Osteocyte (in vitro differentiated cells): ENCODE data around the gene DHRS12. TPM values are rescaled to one million over a fixed set of nuclear protein-coding genes. Genes with fewer than 3 reads are reported as not detected.

ENCODE experiments used
- DNase-seq: peaks from one replicate; pipeline ENCODE4 v3.0.0; 2021; ENCODE audit warnings: mixed read lengths; ENCODE audit not compliant: unreplicated experiment; ENCODE audit errors: extremely low spot score
- H3K27ac Mint-ChIP-seq: one replicate; pipeline ENCODE4 v1.8.0; 2021; ENCODE audit warnings: mild to moderate bottlenecking, mixed read lengths; ENCODE audit not compliant: unreplicated experiment
- H3K27me3 Mint-ChIP-seq: one replicate; pipeline ENCODE4 v1.8.0; 2021; ENCODE audit warnings: mixed read lengths; ENCODE audit not compliant: unreplicated experiment
- H3K36me3 Mint-ChIP-seq: one replicate; pipeline ENCODE4 v1.8.0; 2021; ENCODE audit warnings: mixed read lengths; ENCODE audit not compliant: unreplicated experiment
- H3K4me1 Mint-ChIP-seq: one replicate; pipeline ENCODE4 v1.8.0; 2021; ENCODE audit warnings: mixed read lengths; ENCODE audit not compliant: unreplicated experiment
- H3K4me3 Mint-ChIP-seq: one replicate; pipeline ENCODE4 v1.8.0; 2021; ENCODE audit warnings: mild to moderate bottlenecking, moderate library complexity, mixed read lengths; ENCODE audit not compliant: unreplicated experiment
- H3K9me3 Mint-ChIP-seq: one replicate; pipeline ENCODE4 v1.8.0; 2021; ENCODE audit warnings: mixed read lengths; ENCODE audit not compliant: unreplicated experiment
- total RNA-seq: library from RNA; stranded (reverse); gene quantifications from 2 replicates; pipeline ENCODE4 v1.2.1, GENCODE V29; 2021
- TF ChIP-seq, protein P1 (sequence below): fragments of 200-600 bp; sonication (generic); IDR thresholded peaks from 2 replicates; pipeline ENCODE4 v1.5.0; 2021; ENCODE audit warnings: antibody characterized with exemption, mild to moderate bottlenecking, moderate library complexity

Gene DHRS12
- total RNA-seq, 1 donor from 2014 or later = 9.2 TPM

DNA sequence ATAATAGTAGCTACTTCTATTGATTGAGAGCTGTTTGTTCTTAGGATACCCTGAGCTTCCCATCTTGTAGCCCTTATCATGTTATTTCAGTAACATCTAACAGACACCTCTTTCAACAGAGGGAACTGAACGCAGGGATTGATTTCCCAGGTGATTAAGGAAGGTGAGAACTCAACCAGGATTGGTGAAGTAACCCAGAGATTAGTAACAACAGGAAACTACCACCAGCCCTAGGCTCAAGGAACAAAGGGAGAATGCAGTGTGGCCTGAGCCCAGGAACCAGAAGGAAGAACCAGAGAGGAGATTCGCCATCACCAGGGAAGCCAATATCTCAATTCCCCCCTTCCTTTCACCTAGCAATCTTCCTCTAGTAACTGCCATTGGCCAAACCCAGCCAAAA, 8.5 kb downstream of the DHRS12 start:
- peaks cover 7% of the 10 kb centered on the region for H3K36me3 Mint-ChIP-seq
- no peak overlapping the region for H3K27ac Mint-ChIP-seq
- no peaks in the 10 kb centered on the region for H3K27me3 Mint-ChIP-seq
- no peak overlapping the region for H3K4me3 Mint-ChIP-seq
- DNase-seq = no peak
- TF ChIP-seq, protein P1, sequence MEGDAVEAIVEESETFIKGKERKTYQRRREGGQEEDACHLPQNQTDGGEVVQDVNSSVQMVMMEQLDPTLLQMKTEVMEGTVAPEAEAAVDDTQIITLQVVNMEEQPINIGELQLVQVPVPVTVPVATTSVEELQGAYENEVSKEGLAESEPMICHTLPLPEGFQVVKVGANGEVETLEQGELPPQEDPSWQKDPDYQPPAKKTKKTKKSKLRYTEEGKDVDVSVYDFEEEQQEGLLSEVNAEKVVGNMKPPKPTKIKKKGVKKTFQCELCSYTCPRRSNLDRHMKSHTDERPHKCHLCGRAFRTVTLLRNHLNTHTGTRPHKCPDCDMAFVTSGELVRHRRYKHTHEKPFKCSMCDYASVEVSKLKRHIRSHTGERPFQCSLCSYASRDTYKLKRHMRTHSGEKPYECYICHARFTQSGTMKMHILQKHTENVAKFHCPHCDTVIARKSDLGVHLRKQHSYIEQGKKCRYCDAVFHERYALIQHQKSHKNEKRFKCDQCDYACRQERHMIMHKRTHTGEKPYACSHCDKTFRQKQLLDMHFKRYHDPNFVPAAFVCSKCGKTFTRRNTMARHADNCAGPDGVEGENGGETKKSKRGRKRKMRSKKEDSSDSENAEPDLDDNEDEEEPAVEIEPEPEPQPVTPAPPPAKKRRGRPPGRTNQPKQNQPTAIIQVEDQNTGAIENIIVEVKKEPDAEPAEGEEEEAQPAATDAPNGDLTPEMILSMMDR = no peak
- H3K9me3 Mint-ChIP-seq = no peaks in the 10 kb centered on the region
- peaks cover 7% of the 10 kb centered on the region for H3K4me1 Mint-ChIP-seq

DNA sequence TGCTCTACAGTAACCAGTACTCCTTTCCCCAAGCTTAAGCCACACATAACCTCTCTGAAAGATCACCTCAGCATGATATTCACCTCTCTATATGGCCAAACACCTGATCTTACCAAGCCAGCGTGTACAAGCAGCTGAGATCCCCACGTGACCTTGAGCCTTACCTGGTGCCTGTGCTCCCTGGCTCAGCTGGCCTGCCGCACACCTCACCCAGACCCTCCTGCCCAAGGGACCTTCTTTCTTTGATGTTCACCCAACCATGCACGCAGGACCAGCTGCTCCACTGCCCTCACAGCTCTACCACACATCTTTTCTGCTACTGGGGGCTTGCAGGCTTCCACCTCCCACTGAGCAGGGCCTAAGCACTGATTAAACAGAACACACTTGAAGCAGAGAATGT, 9.0 kb downstream of the DHRS12 start:
- DNase-seq = no peak
- H3K9me3 Mint-ChIP-seq = no peaks in the 10 kb centered on the region
- H3K36me3 Mint-ChIP-seq = peaks cover 7% of the 10 kb centered on the region
- TF ChIP-seq, protein P1 = no peak
- peaks cover 7% of the 10 kb centered on the region for H3K4me1 Mint-ChIP-seq
- H3K27ac Mint-ChIP-seq = no peak overlapping the region
- H3K4me3 Mint-ChIP-seq = no peak overlapping the region
- H3K27me3 Mint-ChIP-seq = no peaks in the 10 kb centered on the region

DNA sequence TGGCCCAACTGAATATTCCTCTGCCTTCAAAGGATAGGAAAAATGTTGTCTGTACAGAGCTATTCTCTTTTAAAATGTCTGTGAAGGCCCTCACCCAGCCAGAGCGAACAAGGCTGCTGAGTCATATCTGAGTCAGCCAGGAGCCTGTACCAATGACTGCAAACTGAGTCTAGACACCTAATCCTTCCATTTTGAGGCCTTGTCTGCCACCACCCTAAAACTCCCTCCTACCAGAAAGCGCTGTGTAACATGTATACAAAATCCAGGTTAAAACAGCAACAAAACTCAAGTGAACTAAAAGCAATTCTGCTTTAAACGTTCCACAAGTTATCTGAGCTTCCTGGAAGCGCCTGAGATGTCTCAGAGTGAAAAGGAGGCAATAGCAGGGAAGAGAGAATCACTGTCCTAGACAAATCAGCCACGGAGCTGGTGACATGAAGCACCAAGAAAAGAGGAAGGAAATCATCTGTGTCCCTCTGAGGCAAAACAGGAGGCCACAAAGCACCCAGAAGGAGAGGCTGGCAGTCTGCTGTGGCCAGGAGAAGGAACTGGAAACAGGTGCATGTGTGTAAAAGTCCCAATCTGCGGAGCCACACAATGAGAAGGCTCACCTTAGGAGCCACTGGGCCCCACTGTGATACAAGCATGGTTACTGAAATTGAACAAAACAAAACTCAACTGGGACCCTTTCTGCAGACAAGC, 10.2 kb downstream of the DHRS12 start:
- Mint-ChIP-seq H3K4me1 (peaks cover 7% of the 10 kb centered on the region), H3K4me3 (no peak overlapping the region), H3K27me3 (no peaks in the 10 kb centered on the region), H3K27ac (peak overlapping the region; percentile 21), H3K9me3 (no peaks in the 10 kb centered on the region), H3K36me3 (peaks cover 7% of the 10 kb centered on the region)
- TF ChIP-seq, protein P1 = no peak
- DNase-seq = no peak

DNA sequence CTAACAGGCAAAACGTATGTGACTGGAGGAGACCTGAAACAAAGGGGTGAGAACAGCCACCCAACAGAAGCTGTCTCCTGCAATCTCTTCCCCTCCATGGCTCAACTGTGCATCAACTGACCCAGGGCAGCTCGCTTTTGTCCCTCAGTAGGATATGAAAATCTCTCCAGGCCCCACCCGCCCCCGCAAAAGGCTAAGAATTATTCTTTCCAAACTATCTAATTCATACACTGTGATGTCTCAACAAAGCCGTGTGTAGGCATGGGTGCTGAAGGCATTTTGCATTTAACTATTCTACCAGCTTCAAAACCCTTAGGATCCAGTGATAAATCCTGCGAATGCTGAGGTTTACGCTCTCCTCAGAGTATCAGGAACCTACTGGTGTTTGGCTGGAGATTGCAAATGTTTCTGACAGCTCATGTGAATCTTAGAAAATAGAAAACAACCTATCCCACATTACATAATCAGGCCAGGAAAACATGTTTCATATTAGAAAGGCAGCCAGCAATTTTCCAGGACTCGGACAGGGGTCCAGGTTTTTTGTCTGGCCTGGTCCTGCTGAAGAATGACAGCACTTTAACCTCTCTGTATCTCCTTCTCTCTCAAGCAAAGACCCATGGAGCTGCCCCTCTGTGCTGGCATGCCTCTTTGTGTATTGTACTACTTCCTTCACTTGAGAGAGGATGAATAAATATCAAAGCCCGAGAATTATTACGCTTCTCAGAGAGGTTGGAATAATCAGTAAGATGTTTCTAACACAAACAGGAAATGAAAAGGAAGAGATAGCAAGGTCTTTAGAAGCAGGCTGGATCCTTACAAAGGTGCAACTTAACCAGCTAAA, 17.3 kb downstream of the DHRS12 start:
- no peaks in the 10 kb centered on the region for H3K27me3 Mint-ChIP-seq
- no peak overlapping the region for H3K4me3 Mint-ChIP-seq
- TF ChIP-seq, protein P1 = no peak
- H3K9me3 Mint-ChIP-seq = no peaks in the 10 kb centered on the region
- peaks cover 2% of the 10 kb centered on the region for H3K4me1 Mint-ChIP-seq
- H3K27ac Mint-ChIP-seq = no peak overlapping the region
- peaks cover 3% of the 10 kb centered on the region for H3K36me3 Mint-ChIP-seq
- no peak for DNase-seq
